HG02840 (cell line): Measurements from ENCODE around the gene ANXA2R.
"Not testable (repeated sequence)": the region's sequence is repeated elsewhere in the genome, so short reads cannot be mapped to it uniquely, and the experiment has no call there.

Experiments used
- ATAC-seq: cut with Tn5 transposase; IDR thresholded peaks from one replicate; pipeline ENCODE4 v1.9.1; 2021; ENCODE audit warnings: mild to moderate bottlenecking, moderate library complexity, moderate number of reproducible peaks; ENCODE audit not compliant: unreplicated experiment, low FRiP score

Gene ANXA2R

GRCh38 chr5:43061352-43062075 is 21.4 kb upstream of the ANXA2R start:
- no peak for ATAC-seq

GRCh38 chr5:43060020-43060419 is 19.9 kb upstream of the ANXA2R start:
- ATAC-seq, result not testable (repeated sequence)

- ATAC-seq, result not testable (repeated sequence)
These were observed 15.0 kb upstream of the ANXA2R start for GRCh38 chr5:43055098-43055497.

- no peak for ATAC-seq
These were observed 11.6 kb upstream of the ANXA2R start for GRCh38 chr5:43051684-43052083.

- no peak for ATAC-seq
These were observed 10.3 kb upstream of the ANXA2R start for GRCh38 chr5:43050384-43050783.

GRCh38 chr5:43049236-43049635 is 9.1 kb upstream of the ANXA2R start:
- ATAC-seq, result no peak

GRCh38 chr5:43046474-43046873 is 6.4 kb upstream of the ANXA2R start:
- no peak for ATAC-seq

- ATAC-seq, result no peak
These were observed 5.1 kb upstream of the ANXA2R start for GRCh38 chr5:43045236-43045635.

GRCh38 chr5:43044181-43044914 is 4.2 kb upstream of the ANXA2R start:
- ATAC-seq, result no peak

- ATAC-seq, result no peak
These were observed 3.3 kb upstream of the ANXA2R start for GRCh38 chr5:43043400-43043756.

- ATAC-seq, result peak; percentile 13
These were observed 2.7 kb upstream of the ANXA2R start for GRCh38 chr5:43042626-43043399.

- ATAC-seq, result peak; percentile 29
These were observed 2.1 kb upstream of the ANXA2R start for GRCh38 chr5:43042176-43042625.

GRCh38 chr5:43041669-43042175 is 1.6 kb upstream of the ANXA2R start:
- peak; percentile 21 for ATAC-seq

GRCh38 chr5:43041110-43041668 is 1.1 kb upstream of the ANXA2R start:
- ATAC-seq, result no peak

GRCh38 chr5:43039471-43040286 is 440 bp downstream of the ANXA2R start:
- no peak for ATAC-seq

GRCh38 chr5:43039152-43039470 is 1.0 kb downstream of the ANXA2R start:
- no peak for ATAC-seq

- ATAC-seq, result no peak
These were observed 1.6 kb downstream of the ANXA2R start for GRCh38 chr5:43038496-43038989.

- ATAC-seq, result no peak
These were observed 2.3 kb downstream of the ANXA2R start for GRCh38 chr5:43037636-43038495.
